HG02852 (cell line): ENCODE data around the gene SWI5.
"Not testable (repeated sequence)": the region's sequence is repeated elsewhere in the genome, so short reads cannot be mapped to it uniquely, and the experiment has no call there.

Experiments used
- ATAC-seq: cut with Tn5 transposase; IDR thresholded peaks from one replicate; pipeline ENCODE4 v1.9.1; 2021; ENCODE audit warnings: mild to moderate bottlenecking, moderate library complexity; ENCODE audit not compliant: unreplicated experiment

SWI5 gene

DNA sequence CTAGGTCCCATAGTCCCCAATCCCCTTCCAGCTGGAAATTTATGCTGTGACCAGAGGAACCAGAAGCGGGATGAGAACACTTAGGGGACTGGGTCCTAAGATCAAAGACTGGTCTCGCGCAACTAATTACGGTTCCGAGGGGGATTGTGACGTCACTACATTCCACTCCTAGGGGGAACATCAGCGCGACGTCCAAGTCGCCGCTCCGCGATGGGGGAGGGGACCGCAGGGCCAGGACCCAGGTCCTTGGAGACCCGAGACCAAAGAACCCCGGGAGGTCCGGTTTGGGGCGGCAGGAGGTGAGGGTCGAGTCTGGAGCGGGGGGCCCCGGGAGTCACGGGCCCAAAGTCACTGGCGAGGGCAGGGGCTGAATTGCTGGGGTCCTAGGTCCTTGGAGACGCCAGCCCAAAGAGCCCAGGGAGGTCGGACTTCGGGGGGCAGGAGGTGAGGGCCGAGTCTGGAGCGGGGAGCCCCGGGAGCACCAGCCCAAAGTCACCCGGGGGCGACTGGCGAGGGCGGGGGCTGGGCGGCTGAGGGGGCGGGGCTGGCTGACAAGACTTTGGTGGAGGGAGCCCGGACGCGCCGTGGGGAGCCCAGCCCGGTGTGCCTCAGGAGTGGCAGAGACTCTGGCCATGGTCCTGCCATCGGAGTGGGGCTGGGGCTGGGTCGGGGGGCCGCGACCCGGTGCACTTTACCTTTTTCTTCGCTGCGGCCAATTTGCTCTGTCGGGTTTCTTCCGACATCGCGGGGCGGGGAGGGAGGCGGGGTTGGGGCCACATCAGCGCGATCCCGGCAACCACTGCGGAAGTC is 673 bp upstream of the SWI5 start, which contains the start of gene GOLGA2:
Gene GOLGA2 (minus strand): TSS at position 810 of the 810 bp plus-strand sequence. CDS start 31 bp downstream, at position 779.
- ATAC-seq = peak; percentile 51

DNA sequence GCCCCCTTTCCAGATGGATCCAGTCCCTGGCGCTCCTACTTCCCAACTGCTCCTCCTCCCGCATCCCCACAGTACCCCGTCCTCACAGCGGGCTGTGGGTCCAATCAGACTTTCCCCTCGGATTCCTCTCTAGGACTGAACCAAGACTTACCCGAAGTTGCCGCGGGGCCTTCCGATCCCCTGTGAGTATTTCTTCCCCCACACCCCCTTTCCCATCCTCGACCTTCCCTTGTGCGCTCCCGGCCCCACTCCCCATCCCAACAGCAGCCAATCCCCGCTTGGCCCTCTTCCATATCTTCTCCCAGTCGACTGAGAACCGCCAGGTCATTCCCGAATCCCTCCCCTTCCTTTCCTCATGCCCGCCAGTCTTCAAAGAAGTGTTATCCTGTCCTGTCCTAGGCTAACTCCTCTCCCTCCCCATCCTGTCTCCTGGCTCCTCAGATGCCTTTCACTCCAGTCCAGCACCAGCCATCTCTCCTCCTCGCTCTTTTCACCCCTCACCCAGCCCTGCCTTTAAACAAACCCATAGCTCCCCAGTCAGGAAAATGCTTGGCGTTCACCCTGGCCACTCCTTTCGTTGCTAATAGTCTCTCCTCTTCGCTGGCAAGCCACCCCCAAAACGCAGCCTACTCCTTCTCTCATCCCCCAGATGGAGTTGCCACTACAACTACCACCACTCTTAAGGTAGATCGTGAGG is 646 bp downstream of the SWI5 start:
- no peak for ATAC-seq

DNA sequence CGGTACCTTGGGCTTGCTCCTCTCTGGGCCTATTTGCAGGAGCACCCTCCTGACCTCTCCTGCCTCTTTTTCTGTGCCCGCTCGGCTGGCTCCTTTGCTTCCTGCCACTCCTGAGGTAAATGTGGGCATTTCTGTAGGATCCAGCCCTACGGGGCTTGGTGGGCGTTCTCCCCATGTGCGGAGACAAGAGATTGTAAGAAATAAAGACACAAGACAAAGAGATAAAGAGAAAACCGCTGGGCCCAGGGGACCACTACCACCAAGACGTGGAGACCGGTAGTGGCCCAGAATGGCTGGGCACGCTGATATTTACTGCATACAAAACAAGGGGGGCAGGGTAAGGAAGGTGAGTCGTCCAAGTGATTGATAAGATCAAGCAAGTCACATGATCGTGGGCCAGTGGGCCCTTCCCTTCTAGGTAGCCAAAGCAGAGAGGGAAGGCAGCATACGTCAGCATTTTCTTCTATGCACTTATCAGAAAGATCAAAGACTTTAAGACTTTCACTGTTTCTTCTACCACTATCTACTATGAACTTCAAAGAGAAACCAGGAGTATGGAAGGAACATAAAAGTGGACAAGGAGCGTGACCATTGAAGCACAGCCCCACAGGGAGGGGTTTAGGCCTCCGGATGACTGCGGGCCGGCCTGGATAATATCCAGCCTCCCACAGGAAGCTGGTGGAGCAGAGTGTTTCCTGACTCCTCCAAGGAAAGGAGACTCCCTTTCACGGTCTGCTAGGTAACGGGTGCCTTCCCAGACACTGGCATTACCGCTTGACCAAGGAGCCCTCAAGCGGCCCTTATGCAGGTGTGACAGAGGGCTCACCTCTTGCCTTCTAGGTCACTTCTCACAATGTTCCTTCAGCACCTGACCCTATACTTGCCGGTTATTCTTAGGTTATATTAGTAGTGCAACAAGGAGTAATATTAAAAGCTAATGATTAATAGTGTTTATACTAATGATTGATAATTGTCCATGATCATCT is 3.3 kb downstream of the SWI5 start:
- not testable (repeated sequence) for ATAC-seq

DNA sequence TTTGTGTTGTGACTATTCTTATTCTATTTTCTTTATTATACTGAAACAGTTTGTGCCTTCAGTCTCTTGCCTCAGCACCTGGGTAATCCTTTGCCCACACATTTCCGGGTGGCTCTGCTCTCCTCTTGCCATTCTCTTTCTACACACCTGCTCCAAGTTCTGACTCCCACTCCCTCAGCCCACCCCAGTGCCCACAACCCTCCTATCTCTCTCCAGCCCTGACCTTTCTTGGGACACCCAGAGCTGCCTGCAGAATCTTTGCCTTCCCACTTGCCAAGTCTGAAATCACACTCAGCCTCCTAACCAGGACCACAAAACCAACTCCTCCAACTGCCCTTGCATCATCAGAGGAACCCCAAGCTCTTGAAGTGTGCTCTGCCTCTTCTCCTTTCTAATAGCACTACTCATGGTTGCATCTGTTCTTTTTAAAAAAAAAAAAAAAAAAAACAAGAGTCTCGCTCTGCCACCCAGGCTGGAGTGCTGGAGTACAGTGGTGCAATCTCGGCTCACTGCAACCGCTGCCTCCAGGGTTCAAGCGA is 4.1 kb downstream of the SWI5 start:
- ATAC-seq = no peak

DNA sequence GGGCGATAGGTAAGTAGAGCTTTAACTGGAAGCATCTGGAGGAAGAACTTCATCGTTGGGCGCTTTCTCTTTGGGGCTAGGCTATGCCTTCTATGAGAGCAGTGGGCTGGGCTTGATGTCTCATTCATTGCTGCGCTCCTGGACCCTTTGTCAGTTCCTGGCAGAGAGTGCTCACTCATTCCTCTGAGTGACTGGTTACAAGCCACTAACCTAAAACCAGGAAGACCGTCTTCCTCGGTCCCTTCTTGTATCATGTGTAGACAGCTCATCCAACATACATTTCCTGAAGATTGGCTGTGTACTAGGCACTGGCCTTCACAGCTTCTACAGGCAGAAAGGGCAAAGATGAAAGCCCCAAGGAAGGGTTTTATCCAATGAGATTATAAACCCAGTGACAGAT is 6.4 kb downstream of the SWI5 start:
- no peak for ATAC-seq

DNA sequence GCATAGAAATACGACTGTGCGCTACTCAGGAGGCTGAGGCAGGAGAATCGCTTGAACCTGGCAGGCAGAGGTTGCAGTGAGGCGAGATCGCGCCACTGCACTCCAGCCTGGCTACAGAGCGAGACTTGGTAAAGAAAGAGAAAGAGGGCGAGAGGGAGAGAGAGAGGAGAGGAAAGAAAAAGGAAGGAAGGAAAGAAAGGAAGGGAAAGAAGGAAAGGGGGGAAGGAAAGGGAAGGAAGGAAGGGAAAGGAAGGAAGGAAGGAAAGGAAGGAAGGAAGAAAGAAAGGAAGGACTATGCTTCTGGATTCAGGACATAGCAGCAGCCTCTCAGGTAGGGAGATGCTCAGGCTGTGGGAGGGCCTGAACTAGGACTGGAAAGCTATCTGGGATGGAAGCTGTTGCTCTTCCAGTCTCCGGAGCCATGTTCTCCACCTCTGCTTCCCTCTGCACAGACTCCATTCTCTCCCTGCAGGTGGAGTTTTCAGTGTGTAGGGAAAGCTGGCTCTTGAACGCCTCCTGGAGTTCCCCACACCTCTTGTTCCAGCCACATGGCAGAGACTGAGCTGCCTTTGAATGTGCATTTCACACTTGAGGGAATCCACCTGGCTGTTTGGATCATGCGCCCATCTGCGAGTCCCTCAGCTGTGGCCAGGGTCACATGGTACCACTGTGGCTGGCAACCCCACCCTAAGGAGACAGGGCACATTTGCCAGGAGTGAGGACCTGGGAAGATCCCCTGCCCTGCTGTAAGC is 9.1 kb downstream of the SWI5 start:
- ATAC-seq = no peak

DNA sequence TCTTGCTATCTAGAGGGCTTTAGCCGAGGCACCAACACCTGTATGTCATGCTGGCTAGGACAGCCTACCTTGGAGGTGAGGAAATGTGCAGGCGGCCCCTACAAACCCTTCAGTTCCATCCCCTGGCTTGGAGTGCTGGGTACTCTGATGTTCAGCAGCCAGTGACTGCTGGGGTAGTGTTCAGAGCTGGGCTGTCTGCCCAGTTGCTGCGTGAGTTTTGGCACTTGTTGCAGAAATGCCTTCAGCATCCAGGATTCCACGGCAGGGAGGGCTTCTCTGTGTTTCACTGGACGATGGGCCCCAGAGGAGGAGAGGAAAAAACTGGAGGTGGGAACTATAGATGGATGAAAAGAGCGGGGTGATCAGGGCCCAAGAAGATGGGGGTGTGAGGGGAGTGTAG is 10.4 kb downstream of the SWI5 start:
- no peak for ATAC-seq

DNA sequence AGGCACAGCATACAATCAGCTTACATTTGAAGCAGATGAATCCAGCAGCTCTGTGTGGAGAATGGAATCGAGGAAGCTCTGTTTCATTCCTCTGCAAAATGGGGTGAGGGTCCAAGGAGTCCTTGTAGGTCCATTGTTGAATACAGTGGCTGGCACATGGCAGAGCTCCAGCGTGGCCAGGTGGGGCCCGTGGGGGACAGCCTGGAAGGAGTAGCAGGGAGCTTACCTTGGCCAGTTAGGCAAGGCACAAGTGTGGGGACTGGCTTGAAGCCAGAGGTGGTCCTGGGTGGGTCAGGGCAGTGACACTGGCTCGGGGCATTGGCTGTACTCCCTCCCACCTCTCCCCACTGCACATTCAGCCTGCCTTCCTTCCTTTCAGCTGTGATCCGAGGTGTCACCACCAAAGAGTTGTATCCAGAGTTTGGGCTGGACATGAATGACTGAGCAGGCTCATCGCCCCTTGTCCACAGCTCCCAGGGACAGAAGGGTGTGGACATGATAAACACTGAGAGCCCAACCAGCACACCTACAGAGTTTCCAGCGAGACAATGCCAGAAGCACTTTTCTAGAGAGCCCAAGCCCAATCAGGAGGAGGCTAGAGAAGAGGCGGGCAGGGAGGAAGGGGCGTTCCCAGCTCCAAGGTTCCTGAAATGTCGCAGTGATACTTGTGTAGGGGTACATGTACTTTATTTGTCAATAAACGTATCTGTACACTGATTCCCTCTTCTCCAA is 12.4 kb downstream of the SWI5 start:
- no peak for ATAC-seq

DNA sequence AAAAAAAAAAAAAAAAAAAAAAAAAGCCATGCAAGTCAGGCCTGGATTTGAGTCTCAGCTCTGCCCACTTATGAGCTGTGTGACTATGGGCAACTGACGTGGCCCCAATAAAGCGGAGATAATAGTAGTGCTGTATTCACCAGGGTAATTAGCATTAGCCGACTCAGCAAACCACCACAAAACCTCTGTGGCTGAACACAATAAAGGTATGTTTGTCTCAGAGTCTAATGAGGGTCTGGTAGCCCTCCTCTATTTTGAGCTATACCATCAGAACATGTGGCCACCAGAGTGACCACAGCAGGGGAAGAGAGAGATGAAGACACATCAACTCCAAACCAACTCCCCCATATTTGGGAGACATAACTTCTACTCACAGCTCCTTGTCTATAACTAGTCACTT is 15.9 kb downstream of the SWI5 start:
- no peak for ATAC-seq

DNA sequence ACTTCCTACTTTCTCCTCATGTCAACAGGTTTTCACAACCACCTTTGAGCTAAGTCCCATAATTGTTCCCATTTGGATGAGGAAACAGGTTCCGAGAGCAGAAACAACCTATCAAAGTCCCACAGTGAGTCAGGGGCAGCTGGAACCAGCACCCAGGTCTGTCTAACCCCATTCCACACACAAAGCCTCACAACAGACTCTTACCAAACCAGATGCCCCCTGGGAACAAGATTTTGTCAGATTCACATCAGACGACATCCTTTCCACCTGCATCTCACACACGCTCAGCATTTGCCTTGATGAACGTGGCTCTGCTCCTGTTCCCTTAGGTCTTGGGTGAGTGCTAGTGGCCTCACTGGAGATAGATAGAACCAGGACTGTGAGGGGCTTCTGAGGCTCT is 17.0 kb downstream of the SWI5 start:
- no peak for ATAC-seq

DNA sequence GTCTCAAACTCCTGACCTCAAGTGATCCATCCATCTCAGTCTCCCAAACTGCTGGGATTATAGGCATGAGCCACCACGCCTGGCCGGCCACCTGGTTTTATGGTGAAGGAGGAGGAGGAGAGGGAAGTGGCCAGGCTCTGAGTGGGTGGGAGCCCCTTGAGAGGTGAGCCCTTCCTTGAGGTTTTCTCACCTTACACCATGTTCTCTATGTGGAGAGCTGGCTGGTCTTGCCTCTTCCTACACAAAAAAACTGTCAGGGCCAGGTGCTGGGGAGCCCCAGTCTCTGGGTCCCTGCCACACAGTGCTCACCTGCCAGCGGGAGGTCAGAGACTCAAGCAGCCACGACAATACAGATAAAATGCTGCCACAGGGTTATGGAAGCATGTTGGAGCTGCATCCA is 18.1 kb downstream of the SWI5 start:
- ATAC-seq = no peak

DNA sequence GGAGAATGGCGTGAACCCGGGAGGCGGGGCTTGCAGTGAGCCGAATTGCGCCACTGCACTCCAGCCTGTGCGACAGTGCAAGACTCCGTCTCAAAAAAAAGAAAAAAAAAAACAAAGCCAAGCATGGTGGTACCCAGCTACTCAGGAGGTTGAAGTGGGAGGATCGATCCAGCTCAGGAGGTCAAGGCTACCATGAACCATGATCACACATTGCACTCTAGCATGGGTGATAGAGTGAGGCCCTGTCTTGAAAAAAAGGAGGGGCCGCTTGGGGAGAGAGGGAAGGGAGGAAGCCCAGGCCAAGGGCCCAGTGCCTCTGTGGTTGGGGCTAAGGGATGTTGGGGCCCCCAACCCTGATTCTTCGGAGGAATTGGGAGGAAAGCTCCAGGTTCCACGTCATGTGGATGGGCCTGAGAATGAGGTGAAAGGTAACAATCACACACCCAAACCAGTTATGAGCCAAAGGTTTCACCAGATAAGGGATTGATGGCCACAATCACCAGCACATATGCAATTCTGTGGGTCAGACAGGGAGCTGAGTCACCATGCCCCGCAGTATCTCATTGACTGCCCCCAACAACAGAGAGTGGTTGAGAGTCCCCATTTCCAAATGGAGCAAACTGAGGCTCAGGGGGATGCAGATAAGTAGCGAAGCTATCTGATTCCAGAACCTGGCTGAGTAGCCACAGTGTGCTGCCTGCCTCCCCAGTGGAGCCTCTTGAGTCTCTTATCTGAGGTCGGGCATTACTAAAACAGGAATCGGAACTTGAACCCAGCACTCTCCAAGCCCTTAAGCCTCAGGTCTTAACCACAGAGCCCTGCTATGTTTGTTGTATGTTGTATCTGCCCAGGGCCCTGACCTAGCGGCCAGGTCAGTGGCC is 20.5 kb downstream of the SWI5 start:
- no peak for ATAC-seq

DNA sequence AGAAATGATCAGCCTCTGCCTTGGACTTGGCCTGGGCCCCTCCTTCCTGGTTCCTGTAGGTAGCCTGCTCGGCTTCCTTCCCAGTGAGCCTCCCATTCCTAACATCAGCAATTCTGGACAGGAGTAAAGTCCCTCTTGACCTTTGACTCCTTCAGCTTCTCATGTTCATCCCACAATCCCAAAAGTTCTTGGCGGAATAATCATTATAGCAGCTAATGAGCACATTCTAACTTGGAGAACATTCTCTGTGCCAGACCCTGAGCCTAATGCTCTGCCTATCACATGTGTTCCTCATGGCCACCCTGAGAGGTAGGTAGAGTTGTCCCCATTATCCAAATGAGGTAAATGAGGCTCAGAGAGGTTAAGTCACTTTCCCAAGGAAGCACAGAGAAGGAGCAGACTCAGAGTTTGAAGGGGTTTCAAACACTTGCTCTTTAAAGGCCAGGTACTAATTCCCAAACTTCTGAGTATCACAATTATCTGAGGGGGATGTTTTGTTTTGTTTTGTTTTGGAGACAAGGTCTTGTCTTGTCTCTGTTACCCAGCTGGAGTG is 21.2 kb downstream of the SWI5 start:
- ATAC-seq = no peak

DNA sequence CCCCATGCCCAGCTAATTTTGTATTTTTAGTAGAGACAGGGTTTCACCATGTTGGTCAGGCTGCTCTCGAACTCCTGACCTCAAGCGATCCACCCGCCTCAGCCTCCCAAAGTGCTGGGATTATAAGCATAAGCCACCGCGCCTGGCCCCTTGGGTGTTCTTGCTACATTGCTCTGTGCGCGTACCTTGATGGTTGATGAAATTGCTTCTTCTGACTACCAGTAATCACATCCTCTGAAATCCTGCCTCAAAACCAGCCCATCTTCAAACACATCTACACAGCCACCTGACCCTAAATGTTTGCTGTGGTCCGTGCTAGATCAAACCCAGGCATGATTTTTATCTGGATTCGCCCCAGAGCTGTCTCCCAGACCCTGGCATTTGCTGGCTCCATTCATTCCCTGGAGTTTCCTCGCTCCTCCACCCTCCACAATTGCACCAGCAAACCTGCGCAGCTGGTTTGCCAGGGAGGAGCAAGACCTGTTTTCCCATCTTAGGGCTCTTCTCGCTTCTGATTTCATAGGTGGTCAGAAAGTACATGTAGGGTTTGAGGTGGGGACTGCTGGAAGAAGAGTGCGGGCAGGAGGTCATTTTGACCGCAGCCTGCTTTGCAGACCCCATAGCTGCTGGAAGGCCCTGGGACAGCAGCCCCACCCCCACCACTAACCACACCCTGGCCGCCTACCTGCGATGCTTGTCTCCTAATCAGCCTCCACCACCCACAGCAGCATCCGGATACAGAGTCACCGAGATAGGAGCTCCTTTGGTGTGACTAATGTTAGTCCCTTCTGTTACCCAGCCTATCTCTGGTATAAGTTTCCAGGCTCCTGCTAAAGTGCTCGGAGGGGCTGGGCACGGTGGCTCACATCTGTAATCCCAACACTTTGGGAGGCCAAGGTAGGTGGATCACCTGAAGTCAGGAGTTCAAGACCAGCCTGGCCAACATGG is 22.7 kb downstream of the SWI5 start:
- no peak for ATAC-seq

DNA sequence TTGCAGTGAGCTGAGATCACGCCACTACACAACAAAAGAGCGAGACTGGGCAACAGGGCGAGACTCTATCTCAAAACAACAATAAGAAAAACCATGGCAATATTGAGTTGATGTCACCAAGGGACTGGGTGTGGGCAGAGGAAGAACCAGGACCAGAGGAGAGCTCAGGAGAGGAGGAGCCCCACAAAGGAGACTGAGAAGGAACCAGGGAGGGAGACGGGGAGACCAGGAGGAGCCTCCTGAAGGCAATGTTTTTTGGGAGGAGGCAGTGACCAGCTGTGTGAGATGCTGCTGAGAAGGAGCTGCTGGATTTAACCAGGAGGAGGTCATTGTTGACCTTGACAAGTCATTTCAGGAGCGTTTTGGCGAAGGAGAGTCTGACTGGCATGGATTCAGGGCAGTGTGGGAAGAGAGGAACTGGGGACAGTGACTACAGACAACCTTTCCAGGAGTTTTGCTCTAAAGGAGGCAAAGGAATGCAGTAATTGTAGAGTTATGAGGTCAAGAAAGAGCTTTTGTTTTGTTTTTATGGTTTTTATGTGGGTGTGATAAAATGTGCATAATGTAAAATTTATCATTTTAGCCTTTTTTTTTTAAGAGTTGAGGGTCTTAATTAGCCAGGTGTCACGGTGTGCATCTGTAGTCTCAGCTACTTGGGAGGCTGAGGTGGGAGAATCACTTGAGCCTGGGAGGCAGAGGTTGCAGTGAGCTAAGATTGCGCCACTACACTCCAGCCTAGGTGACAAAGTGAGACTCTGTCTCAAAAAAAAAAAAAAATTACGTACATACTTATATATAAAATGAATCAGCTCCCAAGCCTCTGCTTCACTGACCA is 28.3 kb downstream of the SWI5 start:
- ATAC-seq = no peak

DNA sequence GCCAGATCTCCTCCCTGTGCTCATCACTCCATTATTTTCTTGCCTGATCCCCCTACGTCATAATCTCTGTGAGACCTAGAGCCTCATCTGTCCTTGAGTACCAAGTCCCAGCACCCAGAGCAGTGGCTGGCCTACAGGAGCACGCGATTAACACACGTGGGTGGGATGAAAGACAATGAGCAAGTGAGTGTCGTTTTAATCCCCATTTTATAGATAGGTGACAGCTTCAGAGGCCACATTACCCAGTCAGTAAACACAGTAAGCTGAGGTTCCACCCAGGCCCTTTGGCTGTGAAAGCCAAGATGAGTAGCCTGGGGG is 28.9 kb downstream of the SWI5 start:
- ATAC-seq = no peak
